IMR-90 (cell line): ENCODE results near the gene NTPCR. TPM values are rescaled to one million over a fixed set of nuclear protein-coding genes. Genes with fewer than 3 reads are reported as not detected.

ENCODE experiments used
- ATAC-seq: fragments of 200-7000 bp; cut with Tn5 transposase; 2 replicates; pipeline ENCODE4 v1.9.1; 2020; ENCODE audit warnings: low read depth, mild to moderate bottlenecking, moderate library complexity
- BruUV-seq: library from RNA; stranded (reverse); fragments of 400-500 nt; replicated peaks from 2 replicates; lab custom pipeline; 2021; lab: Mats Ljungman, UMichigan
- CTCF ChIA-PET: fragments of 300-600 bp; formaldehyde crosslinking; extraction: SDS; loops from one replicate; lab custom pipeline; 2021; ENCODE audit warnings: antibody characterized with exemption; lab: Yijun Ruan, JAX
- POLR2A ChIA-PET: fragments of 300-600 bp; sonication (Branson Sonifier 250); formaldehyde crosslinking; loops from one replicate; lab custom pipeline; 2022; ENCODE audit warnings: antibody characterized with exemption; ENCODE audit not compliant: unreplicated experiment; lab: Charles Lee
- DNase-seq: peaks from one replicate; pipeline ENCODE4 v3.0.0; 2013
- H2AFZ ChIP-seq: replicated peaks from 2 replicates; pipeline ENCODE3; 2013; ENCODE audit warnings: low read length, mild to moderate bottlenecking; ENCODE audit not compliant: poor library complexity
- H2AK5ac ChIP-seq: 2 replicates; pipeline ENCODE4 v1.6.1; 2013; ENCODE audit warnings: low read depth, low read length, inconsistent platforms
- H2AK9ac ChIP-seq: replicated peaks from 2 replicates; pipeline ENCODE3; 2013; ENCODE audit warnings: mild to moderate bottlenecking, low read depth, low read length, moderate library complexity; ENCODE audit not compliant: poor library complexity
- H2BK120ac ChIP-seq: 2 replicates; pipeline ENCODE4 v1.6.1; 2013; ENCODE audit warnings: low read depth, low read length, inconsistent platforms
- H2BK15ac ChIP-seq: 3 replicates; pipeline ENCODE4 v1.6.1; 2013; ENCODE audit warnings: low read depth, low read length, inconsistent platforms
- H2BK20ac ChIP-seq: 2 replicates; pipeline ENCODE4 v1.6.1; 2013; ENCODE audit warnings: low read depth, mild to moderate bottlenecking, inconsistent platforms, low read length, moderate library complexity
- H2BK5ac ChIP-seq: 2 replicates; pipeline ENCODE4 v1.6.1; 2013; ENCODE audit warnings: mild to moderate bottlenecking, low read depth, low read length, inconsistent platforms; ENCODE audit not compliant: poor library complexity, severe bottlenecking
- H3K14ac ChIP-seq: replicated peaks from 2 replicates; pipeline ENCODE4 v1.6.1; 2013; ENCODE audit warnings: low read depth, low read length, inconsistent platforms
- H3K18ac ChIP-seq: 2 replicates; pipeline ENCODE4 v1.6.1; 2013; ENCODE audit warnings: low read depth, low read length, control low read depth
- H3K23ac ChIP-seq: 2 replicates; pipeline ENCODE4 v1.6.1; 2013; ENCODE audit warnings: low read depth, low read length, inconsistent platforms
- H3K27ac ChIP-seq: 2 replicates; pipeline ENCODE4 v1.5.1; 2013; ENCODE audit warnings: mild to moderate bottlenecking, control low read depth, low read length; ENCODE audit not compliant: insufficient read depth
- H3K27me3 ChIP-seq: 2 replicates; pipeline ENCODE4 v1.6.1; 2013; ENCODE audit warnings: low read length; ENCODE audit not compliant: control insufficient read depth, insufficient read depth
- H3K36me3 ChIP-seq: 2 replicates; pipeline ENCODE4 v1.6.1; 2013; ENCODE audit warnings: low read length, mixed read lengths; ENCODE audit not compliant: control insufficient read depth, insufficient read depth
- H3K4ac ChIP-seq: 2 replicates; pipeline ENCODE4 v1.6.1; 2013; ENCODE audit warnings: low read depth, low read length, inconsistent platforms
- H3K4me1 ChIP-seq: 2 replicates; pipeline ENCODE4 v1.6.1; 2013; ENCODE audit warnings: low read length, mixed read lengths; ENCODE audit not compliant: control insufficient read depth, insufficient read depth
- H3K4me2 ChIP-seq: 2 replicates; pipeline ENCODE4 v1.6.1; 2013; ENCODE audit warnings: low read depth, mild to moderate bottlenecking, control low read depth, low read length, moderate library complexity
- H3K4me3 ChIP-seq: 2 replicates; pipeline ENCODE4 v1.5.1; 2013; ENCODE audit warnings: low read depth, mild to moderate bottlenecking, control low read depth, low read length, moderate library complexity; ENCODE audit not compliant: insufficient read depth
- H3K56ac ChIP-seq: 2 replicates; pipeline ENCODE4 v1.6.1; 2013; ENCODE audit warnings: low read length, inconsistent platforms; ENCODE audit not compliant: insufficient read depth; ENCODE audit errors: extremely low read depth
- H3K79me1 ChIP-seq, 2 experiments: 2 replicates each; pipeline ENCODE4 v1.6.1; 2013; ENCODE audit warnings: low read length in 2 of 2, inconsistent platforms in 1 of 2, low read depth in 1 of 2
- H3K9ac ChIP-seq: 2 replicates; pipeline ENCODE4 v1.6.1; 2013; ENCODE audit warnings: low read depth, low read length, control low read depth
- H3K9me1 ChIP-seq: 2 replicates; pipeline ENCODE4 v1.6.1; 2013; ENCODE audit warnings: low read length, inconsistent platforms; ENCODE audit not compliant: insufficient read depth
- H3K9me3 ChIP-seq: 2 replicates; pipeline ENCODE4 v1.6.1; 2013; ENCODE audit warnings: low read length; ENCODE audit not compliant: control insufficient read depth, insufficient read depth
- H4K20me1 ChIP-seq: 2 replicates; pipeline ENCODE4 v1.6.1; 2013; ENCODE audit warnings: low read length, inconsistent platforms; ENCODE audit not compliant: insufficient read depth
- H4K5ac ChIP-seq: 2 replicates; pipeline ENCODE4 v1.6.1; 2013; ENCODE audit warnings: mild to moderate bottlenecking, low read depth, low read length, control low read depth
- H4K8ac ChIP-seq, 2 experiments: 2 replicates each; pipeline ENCODE4 v1.6.1; 2013; ENCODE audit warnings: low read depth in 2 of 2, low read length in 2 of 2, control low read depth in 1 of 2, inconsistent platforms in 1 of 2
- H4K91ac ChIP-seq: 2 replicates; pipeline ENCODE4 v1.6.1; 2013; ENCODE audit warnings: low read depth, low read length, inconsistent platforms; ENCODE audit not compliant: insufficient read depth
- BHLHE40 ChIP-seq: fragments of 150-350 bp; IDR thresholded peaks from 2 replicates; pipeline ENCODE4 v1.6.1; 2016; ENCODE audit warnings: mild to moderate bottlenecking, low read depth, low read length
- CEBPB ChIP-seq: IDR thresholded peaks from 2 replicates; pipeline ENCODE4 v1.6.1; 2012; ENCODE audit warnings: low read depth, low read length, improper control_type of control experiment
- CHD1 ChIP-seq: IDR thresholded peaks from 2 replicates; pipeline ENCODE4 v1.6.1; 2012; ENCODE audit warnings: low read depth, low read length, improper control_type of control experiment
- FOS ChIP-seq: fragments of 150-350 bp; IDR thresholded peaks from 2 replicates; pipeline ENCODE4 v1.6.1; 2016; ENCODE audit warnings: low read depth, low read length
- MAZ ChIP-seq: IDR thresholded peaks from 2 replicates; pipeline ENCODE4 v1.6.1; 2012; ENCODE audit warnings: low read depth, mild to moderate bottlenecking, low read length, improper control_type of control experiment, moderate library complexity, borderline replicate concordance
- MXI1 ChIP-seq: IDR thresholded peaks from 2 replicates; pipeline ENCODE4 v1.6.1; 2012; ENCODE audit warnings: low read depth, mild to moderate bottlenecking, low read length, moderate library complexity, borderline replicate concordance
- POLR2A ChIP-seq: IDR thresholded peaks from 2 replicates; pipeline ENCODE4 v1.6.1; 2012; ENCODE audit warnings: mild to moderate bottlenecking, low read depth, low read length
- RAD21 ChIP-seq: IDR thresholded peaks from 2 replicates; pipeline ENCODE4 v1.6.1; 2012; ENCODE audit warnings: low read length, improper control_type of control experiment
- RFX5 ChIP-seq: IDR thresholded peaks from 2 replicates; pipeline ENCODE4 v1.8.0; 2012; ENCODE audit warnings: low read depth, mild to moderate bottlenecking, low read length, moderate library complexity
- SMC3 ChIP-seq: fragments of 150-350 bp; IDR thresholded peaks from 2 replicates; pipeline ENCODE4 v1.6.1; 2016; ENCODE audit warnings: low read depth, mild to moderate bottlenecking, antibody characterized with exemption, low read length, moderate library complexity
- WGBS, 2 experiments: methylation state at CpG; one replicate each; pipeline versions ENCODE4 v1.1.5 to v1.1.7; 2013; ENCODE audit warnings: missing lambda C conversion rate in 2 of 2; ENCODE audit not compliant: insufficient read length in 1 of 2; ENCODE audit errors: extremely low coverage in 2 of 2; 5-methylcytosine and 5-hydroxymethylcytosine counted together
- dilution Hi-C: fragments of 300-500 bp; cut with HindIII; formaldehyde crosslinking; loops from one replicate; pipeline ENCODE4 v1.14.3; 2018; ENCODE audit warnings: low sequenced_read_pairs; ENCODE audit not compliant: unreplicated experiment
- in situ Hi-C: fragments of 300-500 bp; cut with MboI; formaldehyde crosslinking; loops from 3 replicates; pipeline ENCODE4 v1.14.3; 2019; ENCODE audit warnings: low sequenced_read_pairs, inconsistent platforms, mixed read lengths
- intact Hi-C: fragments of 100-400 bp; cut with micrococcal nuclease; formaldehyde crosslinking; loops from 2 replicates; pipeline ENCODE4 v1.10.0; 2022
- polyA plus RNA-seq, 3 experiments: library from polyadenylated mRNA; depleted of rRNA; stranded (reverse); fragments of >200 nt; gene quantifications; 2 replicates each; pipeline ENCODE4 v1.2.3, GENCODE V29; 2012; ENCODE audit warnings: low replicate concordance in 1 of 3
- total RNA-seq: library from RNA; depleted of rRNA; stranded (reverse); fragments of >200 nt; gene quantifications from 2 replicates; pipeline ENCODE4 v1.2.3, GENCODE V29; 2012
- TF ChIP-seq, protein P1 (sequence below): conservative IDR thresholded peaks from 2 replicates; pipeline ENCODE4 v1.5.1; 2012; ENCODE audit warnings: mild to moderate bottlenecking, low read depth, low read length, improper control_type of control experiment
- TF ChIP-seq, protein P2 (sequence below): fragments of 150-350 bp; IDR thresholded peaks from 2 replicates; pipeline ENCODE4 v1.6.1; 2017; ENCODE audit warnings: mild to moderate bottlenecking, antibody characterized with exemption, low read length, low read depth
- TF ChIP-seq, protein P3 (sequence below): fragments of 150-350 bp; IDR thresholded peaks from 2 replicates; pipeline ENCODE4 v1.6.1; 2016; ENCODE audit warnings: low read depth, mild to moderate bottlenecking, low read length, moderate library complexity, borderline replicate concordance

NTPCR gene
- total and polyA plus RNA-seq, 2 of the 4 experiments (the other 2 are of a cell fraction), result 13.3 to 16.5 TPM

DNA sequence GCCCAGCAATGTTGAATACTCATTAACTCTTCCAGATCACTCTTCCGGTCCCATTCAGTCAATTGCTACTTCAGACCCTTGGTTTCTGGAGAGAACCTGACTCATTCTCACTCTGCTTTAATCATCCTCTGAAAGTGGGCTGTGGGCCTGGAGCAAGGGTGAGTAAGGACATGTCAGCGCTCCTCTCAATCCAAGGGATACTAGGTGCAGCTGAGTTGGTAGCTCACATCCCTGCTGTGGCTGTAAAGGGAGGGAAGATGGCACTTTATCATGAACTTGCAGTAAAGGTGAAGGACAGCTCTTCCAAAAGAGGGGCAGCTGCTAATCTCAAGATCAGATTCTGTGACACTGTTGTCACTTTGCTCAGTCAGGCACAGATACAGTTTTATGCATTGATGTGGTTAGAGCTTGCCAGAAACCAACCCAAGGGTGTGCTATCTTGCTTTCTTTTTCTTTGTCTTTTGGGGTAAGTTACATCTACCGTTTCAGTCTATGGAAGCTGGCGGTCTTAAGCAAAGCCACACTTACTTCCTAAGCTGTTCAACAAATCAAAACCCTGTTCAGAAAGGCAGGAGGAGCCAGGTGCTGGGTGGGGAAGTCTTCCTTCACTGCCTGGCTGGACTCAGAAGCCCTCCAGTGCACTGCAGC, 26.5 kb upstream of the NTPCR start:
- no peak for ATAC-seq

More for the DNA sequence above, 26.5 kb upstream of the NTPCR start:
- no peak overlapping the region for H3K23ac ChIP-seq
- no peak overlapping the region for H2AK9ac ChIP-seq
- H3K27ac ChIP-seq, result no peak overlapping the region
- TF ChIP-seq SMC3, result no peak
- TF ChIP-seq, protein P1, sequence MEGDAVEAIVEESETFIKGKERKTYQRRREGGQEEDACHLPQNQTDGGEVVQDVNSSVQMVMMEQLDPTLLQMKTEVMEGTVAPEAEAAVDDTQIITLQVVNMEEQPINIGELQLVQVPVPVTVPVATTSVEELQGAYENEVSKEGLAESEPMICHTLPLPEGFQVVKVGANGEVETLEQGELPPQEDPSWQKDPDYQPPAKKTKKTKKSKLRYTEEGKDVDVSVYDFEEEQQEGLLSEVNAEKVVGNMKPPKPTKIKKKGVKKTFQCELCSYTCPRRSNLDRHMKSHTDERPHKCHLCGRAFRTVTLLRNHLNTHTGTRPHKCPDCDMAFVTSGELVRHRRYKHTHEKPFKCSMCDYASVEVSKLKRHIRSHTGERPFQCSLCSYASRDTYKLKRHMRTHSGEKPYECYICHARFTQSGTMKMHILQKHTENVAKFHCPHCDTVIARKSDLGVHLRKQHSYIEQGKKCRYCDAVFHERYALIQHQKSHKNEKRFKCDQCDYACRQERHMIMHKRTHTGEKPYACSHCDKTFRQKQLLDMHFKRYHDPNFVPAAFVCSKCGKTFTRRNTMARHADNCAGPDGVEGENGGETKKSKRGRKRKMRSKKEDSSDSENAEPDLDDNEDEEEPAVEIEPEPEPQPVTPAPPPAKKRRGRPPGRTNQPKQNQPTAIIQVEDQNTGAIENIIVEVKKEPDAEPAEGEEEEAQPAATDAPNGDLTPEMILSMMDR, result no peak
- no peak for TF ChIP-seq FOS
- TF ChIP-seq RAD21, result no peak
- TF ChIP-seq CEBPB, result no peak
- no peak for TF ChIP-seq POLR2A
- no peak for TF ChIP-seq MXI1
- no peak for TF ChIP-seq BHLHE40
- no peak for TF ChIP-seq MAZ
- TF ChIP-seq, protein P2, sequence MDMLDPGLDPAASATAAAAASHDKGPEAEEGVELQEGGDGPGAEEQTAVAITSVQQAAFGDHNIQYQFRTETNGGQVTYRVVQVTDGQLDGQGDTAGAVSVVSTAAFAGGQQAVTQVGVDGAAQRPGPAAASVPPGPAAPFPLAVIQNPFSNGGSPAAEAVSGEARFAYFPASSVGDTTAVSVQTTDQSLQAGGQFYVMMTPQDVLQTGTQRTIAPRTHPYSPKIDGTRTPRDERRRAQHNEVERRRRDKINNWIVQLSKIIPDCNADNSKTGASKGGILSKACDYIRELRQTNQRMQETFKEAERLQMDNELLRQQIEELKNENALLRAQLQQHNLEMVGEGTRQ, result no peak
- TF ChIP-seq CHD1, result no peak
- no peak for TF ChIP-seq RFX5
- TF ChIP-seq, protein P3, sequence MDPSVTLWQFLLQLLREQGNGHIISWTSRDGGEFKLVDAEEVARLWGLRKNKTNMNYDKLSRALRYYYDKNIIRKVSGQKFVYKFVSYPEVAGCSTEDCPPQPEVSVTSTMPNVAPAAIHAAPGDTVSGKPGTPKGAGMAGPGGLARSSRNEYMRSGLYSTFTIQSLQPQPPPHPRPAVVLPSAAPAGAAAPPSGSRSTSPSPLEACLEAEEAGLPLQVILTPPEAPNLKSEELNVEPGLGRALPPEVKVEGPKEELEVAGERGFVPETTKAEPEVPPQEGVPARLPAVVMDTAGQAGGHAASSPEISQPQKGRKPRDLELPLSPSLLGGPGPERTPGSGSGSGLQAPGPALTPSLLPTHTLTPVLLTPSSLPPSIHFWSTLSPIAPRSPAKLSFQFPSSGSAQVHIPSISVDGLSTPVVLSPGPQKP, result no peak
- H4K20me1 ChIP-seq, result no peaks in the 10 kb centered on the region
- no peak overlapping the region for H2BK15ac ChIP-seq
- no peak overlapping the region for H2AK5ac ChIP-seq
- H3K9ac ChIP-seq, result no peak overlapping the region
- no peak overlapping the region for H2BK5ac ChIP-seq
- H3K18ac ChIP-seq, result no peak overlapping the region
- H4K8ac ChIP-seq, result no peak overlapping the region
- no peaks in the 10 kb centered on the region for H3K79me1 ChIP-seq
- POLR2A ChIA-PET, result no interaction called here
- no peak overlapping the region for H2BK120ac ChIP-seq
- no peak overlapping the region for H2AFZ ChIP-seq
- H3K36me3 ChIP-seq, result no peaks in the 10 kb centered on the region
- H4K5ac ChIP-seq, result no peak overlapping the region
- H3K4me3 ChIP-seq, result no peak overlapping the region
- dilution Hi-C loops, result no loop called here
- peak; percentile 44 for DNase-seq
- H2BK20ac ChIP-seq, result no peak overlapping the region
- H3K9me3 ChIP-seq, result no peaks in the 10 kb centered on the region
- no peak overlapping the region for H4K91ac ChIP-seq
- no peak overlapping the region for H3K4ac ChIP-seq
- CTCF ChIA-PET, result no interaction called here
- H3K14ac ChIP-seq, result no peak overlapping the region
- H3K56ac ChIP-seq, result no peak overlapping the region
- 0 out of 2 replicates have a peak, but pooled peaks cover 3% of the 10 kb centered on the region for H3K9me1 ChIP-seq
- no TSS peak for BruUV-seq
- H3K4me2 ChIP-seq, result no peak overlapping the region
- no peaks in the 10 kb centered on the region for H3K4me1 ChIP-seq
- in situ Hi-C loops, result no loop called here
- no CpG with 5 or more reads among the region's 4 CpGs for WGBS, 2 experiments
- peaks cover 2% of the 10 kb centered on the region; the same call in 1 of the 2 replicates for H3K27me3 ChIP-seq
- intact Hi-C loops, result no loop called here
